ENCODE measurements around the gene BDH1. TPM values are rescaled to one million over a fixed set of nuclear protein-coding genes. Genes with fewer than 3 reads are reported as not detected.

Gene BDH1
- total RNA-seq, 1 experiment from 2014 or later = 7.9 TPM

GRCh38 chr3:197495059-197495455 lies 60.7 kb downstream of the BDH1 start:
- H3K27ac ChIP-seq = peak overlapping the region; percentile 94
- H3K27me3 ChIP-seq (replicated peaks) = no peaks in the 10 kb centered on the region
- peaks cover 80% of the 10 kb centered on the region for H3K4me1 ChIP-seq (replicated peaks)
- DNase-seq (ENCODE audit: low read depth in 1 of 2, low spot score in 2 of 2) = no peak
- no peaks in the 10 kb centered on the region for H3K9me3 ChIP-seq (replicated peaks)
- H3K36me3 ChIP-seq = no peaks in the 10 kb centered on the region
- no peak overlapping the region for H3K4me3 ChIP-seq

- DNase-seq (ENCODE audit: low read depth in 1 of 2, low spot score in 2 of 2) = peak; percentile 96 to 98
Measured at GRCh38 chr3:197494366-197495058, 61.3 kb downstream of the BDH1 start.

GRCh38 chr3:197493049-197493448 lies 62.7 kb downstream of the BDH1 start:
- peak overlapping the region; percentile 94 for H3K27ac ChIP-seq

More at GRCh38 chr3:197494366-197495058, 61.3 kb downstream of the BDH1 start:
- Histone ChIP-seq H3K27ac (peak overlapping the region; percentile 94), H3K27me3 (replicated peaks) (no peaks in the 10 kb centered on the region), H3K4me1 (replicated peaks) (peaks cover 80% of the 10 kb centered on the region), H3K4me3 (no peak overlapping the region), H3K36me3 (no peaks in the 10 kb centered on the region), H3K9me3 (replicated peaks) (no peaks in the 10 kb centered on the region)

GRCh38 chr3:197491923-197492664 lies 63.7 kb downstream of the BDH1 start:
- Histone ChIP-seq H3K27me3 (replicated peaks) (no peaks in the 10 kb centered on the region), H3K4me3 (no peak overlapping the region), H3K9me3 (replicated peaks) (no peaks in the 10 kb centered on the region), H3K36me3 (no peaks in the 10 kb centered on the region), H3K4me1 (replicated peaks) (peaks cover 98% of the 10 kb centered on the region), H3K27ac (peak overlapping the region; percentile 94)
- DNase-seq (ENCODE audit: low read depth in 1 of 2, low spot score in 2 of 2) = no peak

More at GRCh38 chr3:197493049-197493448, 62.7 kb downstream of the BDH1 start:
- H3K4me1 ChIP-seq (replicated peaks) = peaks cover 88% of the 10 kb centered on the region
- peak; percentile 80 for DNase-seq (ENCODE audit: low read depth in 1 of 2, low spot score in 2 of 2)
- H3K4me3 ChIP-seq = no peak overlapping the region
- no peaks in the 10 kb centered on the region for H3K9me3 ChIP-seq (replicated peaks)
- no peaks in the 10 kb centered on the region for H3K36me3 ChIP-seq
- no peaks in the 10 kb centered on the region for H3K27me3 ChIP-seq (replicated peaks)

GRCh38 chr3:197491478-197491877 lies 64.3 kb downstream of the BDH1 start:
- no peak overlapping the region for H3K4me3 ChIP-seq
- H3K27me3 ChIP-seq (replicated peaks) = no peaks in the 10 kb centered on the region

DNA sequence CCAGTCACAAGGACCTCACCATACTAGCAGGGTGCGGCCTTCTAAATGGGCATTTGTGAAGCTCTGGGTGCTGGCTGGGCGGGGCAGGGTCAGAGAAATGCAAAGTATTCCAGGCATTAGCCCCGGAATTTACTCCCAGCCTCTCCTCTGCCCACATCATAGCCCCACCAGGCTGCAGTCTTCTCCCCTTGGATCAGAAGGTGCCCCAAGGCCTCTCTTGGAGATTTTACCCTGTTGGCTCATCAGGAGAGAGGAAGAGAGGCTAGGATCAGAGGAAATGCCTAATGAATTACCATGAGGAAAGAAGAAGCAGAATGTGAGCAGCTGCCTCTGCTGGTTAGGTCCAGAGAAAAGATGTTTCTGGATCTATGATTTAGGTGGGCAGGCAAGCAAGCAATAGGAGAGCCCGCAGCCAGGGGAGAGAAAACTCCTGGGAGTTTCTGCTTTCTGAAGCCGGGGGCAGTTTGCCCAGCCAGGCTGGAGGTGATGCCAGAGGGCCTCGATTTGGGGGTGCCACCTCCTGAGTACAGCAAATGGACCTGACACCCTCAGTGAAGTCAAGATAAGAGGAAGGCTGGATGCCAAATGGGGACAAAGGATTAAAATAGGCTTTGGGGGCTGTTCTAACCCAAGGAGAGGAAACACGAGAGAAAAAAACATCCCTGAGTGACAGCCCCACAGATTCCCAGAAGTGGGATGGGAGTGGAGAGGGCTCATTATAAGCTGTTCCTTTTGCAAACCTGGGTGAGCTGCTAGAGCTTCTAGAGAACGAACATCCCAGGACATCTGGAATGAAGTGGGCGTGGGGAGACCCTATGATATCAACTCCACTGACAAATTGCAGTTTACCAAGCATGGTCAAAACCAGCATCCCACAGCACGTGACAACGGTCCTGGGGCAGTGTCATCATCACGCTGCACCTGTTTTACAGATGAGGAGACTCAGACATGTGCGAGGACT lies 65.4 kb downstream of the BDH1 start:
- no peaks in the 10 kb centered on the region for H3K9me3 ChIP-seq (replicated peaks)
- H3K4me1 ChIP-seq (replicated peaks) = peaks cover 88% of the 10 kb centered on the region
- no peaks in the 10 kb centered on the region for H3K36me3 ChIP-seq
- H3K27ac ChIP-seq = peak overlapping the region; percentile 90
- DNase-seq (ENCODE audit: low read depth in 1 of 2, low spot score in 2 of 2) = peak; percentile 92
- H3K4me3 ChIP-seq = no peak overlapping the region
- H3K27me3 ChIP-seq (replicated peaks) = no peaks in the 10 kb centered on the region

More at GRCh38 chr3:197491478-197491877, 64.3 kb downstream of the BDH1 start:
- Histone ChIP-seq H3K4me1 (replicated peaks) (peaks cover 99% of the 10 kb centered on the region), H3K36me3 (no peaks in the 10 kb centered on the region), H3K9me3 (replicated peaks) (no peaks in the 10 kb centered on the region), H3K27ac (no peak overlapping the region)
- DNase-seq (ENCODE audit: low read depth in 1 of 2, low spot score in 2 of 2) = no peak

DNA sequence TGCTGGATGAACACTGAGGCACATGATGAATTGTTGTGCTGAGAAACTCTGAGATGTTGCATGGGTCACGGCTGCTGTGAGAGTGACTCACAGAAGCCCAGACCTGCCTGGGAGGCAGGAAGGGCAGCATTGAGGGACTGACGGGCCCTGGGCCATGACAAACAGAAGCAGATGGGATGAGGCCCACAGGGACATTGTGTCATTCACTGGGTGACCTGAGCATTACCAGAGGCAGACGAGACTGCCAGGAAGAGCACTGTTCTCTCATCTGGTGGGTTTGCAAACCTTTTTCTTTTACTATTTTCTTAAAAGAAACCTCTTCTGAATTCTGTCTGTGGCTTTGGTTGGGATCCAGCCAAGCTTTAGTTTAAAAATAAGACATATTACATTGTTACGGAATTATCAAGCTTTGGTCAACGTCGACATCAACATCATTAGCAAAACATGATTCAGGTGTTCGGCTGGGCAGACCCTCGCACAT lies 67.8 kb downstream of the BDH1 start:
- Histone ChIP-seq H3K9me3 (replicated peaks) (no peaks in the 10 kb centered on the region), H3K4me1 (replicated peaks) (peaks cover 66% of the 10 kb centered on the region), H3K27ac (peak overlapping the region; percentile 90), H3K36me3 (no peaks in the 10 kb centered on the region), H3K4me3 (no peak overlapping the region), H3K27me3 (replicated peaks) (no peaks in the 10 kb centered on the region)
- peak; percentile 92 to 94 for DNase-seq (ENCODE audit: low read depth in 1 of 2, low spot score in 2 of 2)

GRCh38 chr3:197486861-197487260 lies 68.9 kb downstream of the BDH1 start:
- Histone ChIP-seq H3K4me1 (replicated peaks) (peaks cover 66% of the 10 kb centered on the region), H3K36me3 (no peaks in the 10 kb centered on the region), H3K27ac (peak overlapping the region; percentile 90), H3K4me3 (no peak overlapping the region), H3K27me3 (replicated peaks) (no peaks in the 10 kb centered on the region), H3K9me3 (replicated peaks) (no peaks in the 10 kb centered on the region)
- DNase-seq (ENCODE audit: low read depth in 1 of 2, low spot score in 2 of 2) = no peak

GRCh38 chr3:197485143-197485542 lies 70.6 kb downstream of the BDH1 start:
- H3K4me1 ChIP-seq (replicated peaks) = peaks cover 65% of the 10 kb centered on the region

DNA sequence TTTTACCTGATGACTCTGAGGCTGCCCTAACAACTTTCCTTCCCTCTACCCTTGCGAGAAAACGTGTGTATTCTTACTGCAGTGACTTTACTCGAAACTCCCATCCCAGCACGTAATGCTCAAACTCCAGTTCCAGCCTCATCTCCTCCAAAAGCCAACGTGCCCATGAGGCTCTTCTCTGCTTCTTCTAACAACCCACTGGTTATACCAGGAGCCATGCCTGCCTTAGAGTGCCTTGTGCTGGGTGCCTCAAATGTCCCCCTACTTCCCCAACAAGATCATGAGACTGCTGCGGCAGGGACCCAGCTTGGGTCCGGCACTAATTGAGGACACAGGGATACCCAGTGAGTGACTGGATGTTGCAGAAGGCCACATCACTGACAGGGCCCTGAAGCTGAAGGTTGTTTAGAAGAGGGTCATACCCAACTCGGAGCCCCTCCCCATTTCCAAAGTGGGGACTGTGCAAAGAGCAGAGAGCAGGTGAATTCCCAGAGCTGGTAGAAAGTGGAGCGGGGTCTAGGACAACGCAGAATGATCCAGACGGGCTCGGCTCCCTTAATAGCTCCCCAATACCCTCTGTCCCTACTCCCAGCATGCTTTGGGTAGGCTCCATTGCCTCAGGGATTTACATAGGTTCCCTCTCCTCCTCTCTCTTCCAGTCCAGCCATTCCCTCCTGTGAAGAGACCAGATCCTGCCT lies 71.4 kb downstream of the BDH1 start:
- Histone ChIP-seq H3K27ac (no peak overlapping the region), H3K4me3 (no peak overlapping the region), H3K36me3 (no peaks in the 10 kb centered on the region), H3K9me3 (replicated peaks) (no peaks in the 10 kb centered on the region), H3K4me1 (replicated peaks) (peaks cover 63% of the 10 kb centered on the region), H3K27me3 (replicated peaks) (no peaks in the 10 kb centered on the region)
- no peak for DNase-seq (ENCODE audit: low read depth in 1 of 2, low spot score in 2 of 2)

More at GRCh38 chr3:197485143-197485542, 70.6 kb downstream of the BDH1 start:
- H3K27ac ChIP-seq = no peak overlapping the region
- H3K9me3 ChIP-seq (replicated peaks) = no peaks in the 10 kb centered on the region
- DNase-seq (ENCODE audit: low read depth in 1 of 2, low spot score in 2 of 2) = no peak
- H3K27me3 ChIP-seq (replicated peaks) = no peaks in the 10 kb centered on the region
- H3K4me3 ChIP-seq = no peak overlapping the region
- H3K36me3 ChIP-seq = no peaks in the 10 kb centered on the region

DNA sequence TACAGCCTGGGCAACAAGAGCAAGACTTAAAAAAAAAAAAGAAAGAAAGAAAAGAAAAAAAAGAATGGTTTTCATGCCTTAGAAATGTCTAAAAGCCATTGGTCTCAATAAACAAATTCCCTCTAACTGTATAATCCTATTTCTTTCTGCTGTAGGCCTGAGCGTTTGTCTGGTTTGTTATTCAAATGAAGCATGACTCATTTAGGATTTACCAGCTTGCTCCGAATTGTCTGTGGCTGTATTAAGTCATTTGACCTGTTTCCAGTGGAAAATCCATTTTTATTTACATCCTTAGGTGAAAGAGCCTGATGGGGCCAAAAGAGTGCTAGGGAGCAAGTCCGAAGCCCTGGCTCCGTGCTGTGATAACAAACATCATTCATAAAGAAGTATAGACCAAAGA lies 73.8 kb downstream of the BDH1 start:
- peak overlapping the region; percentile 50 for H3K27ac ChIP-seq
- DNase-seq (ENCODE audit: low read depth in 1 of 2, low spot score in 2 of 2) = peak in 1 of 2 experiments; percentile 69

GRCh38 chr3:197480320-197480719 lies 75.4 kb downstream of the BDH1 start:
- Histone ChIP-seq H3K27ac (no peak overlapping the region), H3K36me3 (no peaks in the 10 kb centered on the region), H3K4me1 (replicated peaks) (peaks cover 45% of the 10 kb centered on the region), H3K27me3 (replicated peaks) (no peaks in the 10 kb centered on the region), H3K9me3 (replicated peaks) (no peaks in the 10 kb centered on the region), H3K4me3 (no peak overlapping the region)
- DNase-seq (ENCODE audit: low read depth in 1 of 2, low spot score in 2 of 2) = no peak

More for the DNA sequence above, 73.8 kb downstream of the BDH1 start:
- H3K36me3 ChIP-seq = no peaks in the 10 kb centered on the region
- H3K4me1 ChIP-seq (replicated peaks) = peaks cover 51% of the 10 kb centered on the region
- H3K27me3 ChIP-seq (replicated peaks) = no peaks in the 10 kb centered on the region
- no peaks in the 10 kb centered on the region for H3K9me3 ChIP-seq (replicated peaks)
- H3K4me3 ChIP-seq = no peak overlapping the region

Measured in SJSA1 (cell line).